Activated T-cell treated with anti-CD3 and anti-CD28 coated beads, Interleukin-2, amount 50 U/mL, for 72 hours (primary cell): Measurements from ENCODE around the gene NUTM2F. TPM values are rescaled to one million over a fixed set of nuclear protein-coding genes. Genes with fewer than 3 reads are reported as not detected.
A peak's percentile ranks its signal among the peaks of the same experiment; 100 is the strongest.
"Not testable (repeated sequence)": the region's sequence is repeated elsewhere in the genome, so short reads cannot be mapped to it uniquely, and the experiment has no call there.

Experiments used
- ATAC-seq, 2 donors: fragments of 150-1000 bp; cut with Tn5 transposase; replicated peaks in 1 of 2; 2 replicates each; pipeline ENCODE4 v1.10.0; 2021; ENCODE audit warnings: moderate library complexity in 2 of 2, mild to moderate bottlenecking in 1 of 2
- DNase-seq, 2 donors: peaks; one replicate each; pipeline ENCODE4 v3.0.0; 2021 to 2022; ENCODE audit warnings: mixed read lengths in 1 of 2
- H3K27ac Mint-ChIP-seq: one replicate; pipeline ENCODE4 v1.8.0; 2022; ENCODE audit warnings: mild to moderate bottlenecking, moderate library complexity, mixed read lengths
- H3K27me3 Mint-ChIP-seq: one replicate; pipeline ENCODE4 v1.8.0; 2022; ENCODE audit warnings: low read depth, mixed read lengths
- H3K36me3 Mint-ChIP-seq, 2 donors: one replicate each; pipeline ENCODE4 v1.8.0; 2022; ENCODE audit warnings: mixed read lengths in 2 of 2, mild to moderate bottlenecking in 1 of 2; ENCODE audit not compliant: insufficient read depth in 2 of 2
- H3K4me1 Mint-ChIP-seq: one replicate; pipeline ENCODE4 v1.8.0; 2022; ENCODE audit warnings: low read depth, mixed read lengths
- H3K4me3 Mint-ChIP-seq, 2 donors: one replicate each; pipeline ENCODE4 v1.8.0; 2022; ENCODE audit warnings: mild to moderate bottlenecking in 2 of 2, mixed read lengths in 2 of 2, moderate library complexity in 2 of 2
- H3K9me3 Mint-ChIP-seq, 2 donors: one replicate each; pipeline ENCODE4 v1.8.0; 2022; ENCODE audit warnings: mixed read lengths in 2 of 2
- total RNA-seq, 2 donors: library from RNA; stranded (reverse); gene quantifications; one replicate each; pipeline ENCODE4 v1.2.3, GENCODE V29; 2022

NUTM2F gene
- total RNA-seq = not detected

GRCh38 chr9:94328544-94328943 is at the start of gene NUTM2F:
Gene NUTM2F (minus strand): TSS chr9:94328644. CDS start chr9:94328623, 21 bp downstream.
- not testable (repeated sequence) for DNase-seq, H3K36me3 Mint-ChIP-seq, ATAC-seq

GRCh38 chr9:94375197-94375596 is 46.8 kb upstream of the NUTM2F start:
- not testable (repeated sequence) for H3K27me3 Mint-ChIP-seq, H3K9me3 Mint-ChIP-seq, H3K36me3 Mint-ChIP-seq, H3K4me1 Mint-ChIP-seq
- DNase-seq (peak in 1 of 2 donors; percentile 7), ATAC-seq (peak; percentile 44 to 54)
- H3K27ac Mint-ChIP-seq = peak overlapping the region; percentile 89
- H3K4me3 Mint-ChIP-seq = peak overlapping the region; percentile 85 to 95

More at GRCh38 chr9:94328544-94328943, at the start of gene NUTM2F:
- H3K27ac Mint-ChIP-seq, H3K9me3 Mint-ChIP-seq, H3K4me3 Mint-ChIP-seq, H3K27me3 Mint-ChIP-seq, H3K4me1 Mint-ChIP-seq: not testable (repeated sequence)

DNA sequence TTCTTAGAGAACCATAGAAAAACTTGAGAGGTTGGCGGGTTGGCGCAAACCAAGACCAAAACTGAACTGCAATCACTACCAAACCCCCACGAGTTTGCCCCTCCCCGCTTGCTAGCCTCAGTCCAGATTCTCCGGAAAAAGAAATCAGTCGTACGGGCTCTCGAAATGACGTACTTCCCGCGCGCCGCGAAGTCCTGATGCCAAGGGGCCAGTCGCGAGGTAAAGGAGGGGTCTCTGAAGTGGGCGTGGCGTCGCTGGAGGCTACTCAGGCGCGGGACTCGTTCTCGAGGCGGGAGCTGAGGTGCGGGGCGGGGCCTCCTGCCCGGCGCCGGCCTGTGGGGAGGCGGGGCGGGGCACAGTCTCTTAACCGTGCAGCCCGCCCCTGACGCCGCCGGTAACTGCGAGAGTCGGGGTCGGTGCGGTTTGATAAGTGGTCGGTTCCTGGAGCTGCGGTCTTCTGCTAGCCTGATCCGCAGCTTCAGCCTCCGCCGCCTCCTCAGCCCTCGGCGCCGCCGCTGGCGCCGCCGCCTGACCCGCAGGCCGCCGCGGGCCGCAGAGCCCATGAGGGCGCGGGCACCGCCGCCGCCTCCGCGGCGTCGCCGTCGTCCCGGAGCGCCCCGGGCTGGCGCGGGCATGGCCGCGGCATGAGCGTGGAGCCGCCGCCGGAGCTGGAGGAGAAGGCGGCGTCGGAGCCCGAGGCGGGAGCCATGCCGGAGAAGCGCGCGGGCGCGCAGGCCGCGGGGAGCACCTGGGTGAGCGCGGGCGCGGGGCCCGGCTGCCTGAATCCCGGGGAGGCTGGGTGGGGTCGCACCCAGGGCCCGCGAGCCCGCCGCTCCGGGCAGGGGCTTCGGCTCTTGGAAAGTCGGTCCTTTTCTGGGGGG is 46.0 kb upstream of the NUTM2F start:
- DNase-seq = peak; percentile 91 to 93
- peak; percentile 97 to 98 for ATAC-seq
- peak overlapping the region; percentile 89 for H3K27ac Mint-ChIP-seq
- not testable (repeated sequence) for H3K36me3 Mint-ChIP-seq, H3K27me3 Mint-ChIP-seq, H3K9me3 Mint-ChIP-seq, H3K4me1 Mint-ChIP-seq
- H3K4me3 Mint-ChIP-seq = peak overlapping the region; percentile 85 to 95

- H3K27ac Mint-ChIP-seq = peak overlapping the region; percentile 83
- not testable (repeated sequence) for ATAC-seq, H3K27me3 Mint-ChIP-seq, H3K4me1 Mint-ChIP-seq, DNase-seq, H3K9me3 Mint-ChIP-seq, H3K36me3 Mint-ChIP-seq
- peak overlapping the region; percentile 81 to 86 for H3K4me3 Mint-ChIP-seq
These were observed 45.3 kb upstream of the NUTM2F start for GRCh38 chr9:94373779-94374175.

GRCh38 chr9:94370266-94370665 is 41.8 kb upstream of the NUTM2F start:
- H3K4me3 Mint-ChIP-seq, H3K9me3 Mint-ChIP-seq, H3K36me3 Mint-ChIP-seq, H3K27me3 Mint-ChIP-seq, ATAC-seq, DNase-seq, H3K27ac Mint-ChIP-seq, H3K4me1 Mint-ChIP-seq: not testable (repeated sequence)

DNA sequence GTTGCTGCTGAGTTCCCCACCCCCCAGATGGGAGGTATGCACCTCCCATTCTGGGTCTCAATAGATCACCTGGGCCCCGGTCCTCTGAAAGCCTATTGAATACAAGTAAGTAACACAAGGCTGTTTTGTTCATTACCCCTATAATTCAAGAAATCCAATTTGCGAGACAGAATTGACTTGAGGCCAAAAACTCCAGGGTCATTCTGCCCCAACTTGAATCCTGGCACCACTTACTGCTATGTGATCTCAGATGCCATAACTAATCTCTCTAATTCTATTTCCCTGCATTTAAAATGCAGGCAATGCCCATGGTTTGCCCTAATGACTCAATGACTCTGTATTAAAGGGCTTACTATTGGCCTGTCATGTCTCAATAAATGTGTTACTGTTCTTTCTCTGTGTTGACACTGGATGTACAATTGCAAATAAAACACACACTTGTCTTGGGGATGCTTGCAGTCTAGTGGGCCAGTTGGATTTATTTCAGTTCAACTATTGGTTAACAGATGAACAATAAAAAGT is 35.7 kb upstream of the NUTM2F start:
- not testable (repeated sequence) for DNase-seq, H3K27ac Mint-ChIP-seq, H3K4me3 Mint-ChIP-seq, H3K4me1 Mint-ChIP-seq, H3K27me3 Mint-ChIP-seq, H3K36me3 Mint-ChIP-seq, ATAC-seq, H3K9me3 Mint-ChIP-seq

GRCh38 chr9:94357158-94357557 is 28.7 kb upstream of the NUTM2F start:
- not testable (repeated sequence) for H3K27ac Mint-ChIP-seq, H3K27me3 Mint-ChIP-seq, H3K4me3 Mint-ChIP-seq, H3K36me3 Mint-ChIP-seq, H3K4me1 Mint-ChIP-seq, ATAC-seq, H3K9me3 Mint-ChIP-seq, DNase-seq

DNA sequence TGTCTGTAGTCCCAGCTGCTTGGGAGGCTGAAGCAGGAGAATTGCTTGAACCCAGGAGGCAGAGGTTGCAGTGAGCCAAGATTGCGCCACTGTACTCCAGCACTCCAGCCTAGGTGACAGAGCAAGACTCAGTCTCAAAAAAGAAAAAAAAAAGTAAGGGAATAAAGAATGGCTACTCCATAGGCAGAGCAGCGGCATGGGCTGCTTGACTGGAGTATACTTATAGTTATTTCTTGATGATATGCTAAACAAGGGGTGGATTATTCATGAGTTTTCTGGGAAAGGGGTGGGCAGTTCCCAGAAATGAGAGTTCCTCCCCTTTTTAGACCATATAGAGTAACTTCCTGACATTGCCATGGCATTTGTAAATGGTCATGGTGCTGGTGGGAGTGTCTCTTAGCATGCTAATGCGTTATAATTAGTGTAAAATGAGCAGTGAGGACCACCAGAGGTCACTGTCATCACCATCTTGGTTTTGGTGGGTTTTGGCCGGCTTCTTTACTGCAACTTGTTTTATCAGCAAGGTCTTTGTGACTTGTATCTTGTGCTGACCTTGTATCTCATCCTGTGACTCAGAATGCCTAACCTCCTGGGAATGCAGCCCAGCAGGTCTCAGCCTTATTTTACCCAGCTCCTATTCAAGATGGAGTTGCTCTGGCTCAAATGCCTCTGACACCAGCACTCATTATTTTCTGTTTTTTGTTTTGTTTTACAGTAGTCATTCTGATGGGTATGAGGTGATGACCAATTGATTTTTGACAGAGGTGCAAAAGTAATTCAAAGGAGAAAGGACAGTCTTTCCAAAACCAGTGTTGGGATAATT is 23.7 kb upstream of the NUTM2F start:
- ATAC-seq, H3K27ac Mint-ChIP-seq, H3K4me3 Mint-ChIP-seq, H3K36me3 Mint-ChIP-seq, DNase-seq, H3K9me3 Mint-ChIP-seq, H3K27me3 Mint-ChIP-seq, H3K4me1 Mint-ChIP-seq: not testable (repeated sequence)

DNA sequence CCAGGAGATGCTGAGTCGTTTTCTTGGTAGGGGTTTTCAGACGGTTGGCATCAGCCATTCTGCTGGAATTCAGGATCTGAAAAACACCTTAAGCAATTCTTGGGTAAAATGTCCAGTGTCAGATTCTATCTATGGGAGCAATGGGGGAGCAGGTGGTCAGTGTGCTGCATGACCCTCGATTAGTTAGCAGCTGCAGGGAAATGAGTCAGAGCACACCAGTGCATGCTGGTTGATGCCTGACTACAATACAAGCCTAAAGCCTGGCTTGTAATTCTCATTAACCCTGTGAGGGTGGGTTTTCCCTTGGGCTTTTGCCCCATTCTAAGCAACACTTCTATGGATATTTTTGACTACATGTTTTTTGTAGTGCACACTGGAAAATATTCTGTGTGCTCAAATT is 20.3 kb upstream of the NUTM2F start:
- ATAC-seq = not testable (repeated sequence)

GRCh38 chr9:94347451-94347850 is 19.0 kb upstream of the NUTM2F start:
- not testable (repeated sequence) for H3K4me3 Mint-ChIP-seq, ATAC-seq, H3K27ac Mint-ChIP-seq, H3K9me3 Mint-ChIP-seq, H3K4me1 Mint-ChIP-seq, DNase-seq, H3K36me3 Mint-ChIP-seq, H3K27me3 Mint-ChIP-seq

More for the DNA sequence above, 20.3 kb upstream of the NUTM2F start:
- not testable (repeated sequence) for H3K36me3 Mint-ChIP-seq, H3K27ac Mint-ChIP-seq, H3K27me3 Mint-ChIP-seq, H3K4me3 Mint-ChIP-seq, H3K4me1 Mint-ChIP-seq, H3K9me3 Mint-ChIP-seq, DNase-seq

DNA sequence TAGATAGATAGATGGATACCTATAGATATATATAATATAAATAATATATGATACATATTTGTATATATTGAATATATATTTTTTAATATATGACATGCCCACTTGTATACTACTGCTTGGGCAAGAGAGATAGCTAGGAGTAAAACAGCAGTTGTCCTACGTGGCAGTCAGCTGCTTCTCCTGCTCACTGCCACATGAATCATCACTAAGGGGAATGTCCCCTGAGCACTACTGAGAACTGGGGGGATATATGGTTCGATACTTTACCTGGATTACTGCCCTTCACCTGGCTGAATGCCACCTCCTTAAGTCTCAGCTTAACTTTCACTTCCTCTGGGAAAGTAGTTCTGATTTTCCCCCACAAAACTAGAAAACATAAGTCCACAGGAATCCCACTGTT is 13.3 kb upstream of the NUTM2F start:
- not testable (repeated sequence) for H3K27ac Mint-ChIP-seq, DNase-seq, H3K4me1 Mint-ChIP-seq, H3K27me3 Mint-ChIP-seq, H3K36me3 Mint-ChIP-seq, H3K4me3 Mint-ChIP-seq, H3K9me3 Mint-ChIP-seq
- ATAC-seq = peak in 1 of 2 donors; percentile 34

GRCh38 chr9:94340750-94341149 is 12.3 kb upstream of the NUTM2F start:
- H3K36me3 Mint-ChIP-seq, H3K27ac Mint-ChIP-seq: not testable (repeated sequence)

DNA sequence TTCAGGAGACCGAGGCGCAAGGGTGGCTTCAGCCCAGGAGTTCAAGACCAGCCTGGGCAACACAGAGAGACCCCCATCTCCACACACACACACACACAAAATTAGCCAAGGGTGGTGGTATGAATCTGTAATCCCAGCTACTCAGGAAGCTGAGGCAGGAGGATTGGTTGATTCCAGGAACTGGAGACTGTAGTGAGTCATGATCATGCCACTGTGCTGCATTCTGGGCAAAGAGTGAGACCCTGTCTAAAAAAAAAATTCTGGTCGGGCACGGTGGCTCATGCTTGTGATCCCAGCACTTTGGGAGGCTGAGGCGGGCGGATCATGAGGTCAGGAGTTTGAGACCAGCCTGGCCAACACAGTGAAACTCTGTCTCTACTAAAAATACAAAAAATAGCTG is 11.2 kb upstream of the NUTM2F start:
- not testable (repeated sequence) for H3K27ac Mint-ChIP-seq, ATAC-seq, DNase-seq, H3K4me1 Mint-ChIP-seq, H3K4me3 Mint-ChIP-seq, H3K27me3 Mint-ChIP-seq, H3K9me3 Mint-ChIP-seq, H3K36me3 Mint-ChIP-seq

More at GRCh38 chr9:94340750-94341149, 12.3 kb upstream of the NUTM2F start:
- not testable (repeated sequence) for DNase-seq, ATAC-seq, H3K4me1 Mint-ChIP-seq, H3K4me3 Mint-ChIP-seq, H3K9me3 Mint-ChIP-seq, H3K27me3 Mint-ChIP-seq
